Left ventricle myocardium inferior (tissue), 1 donor: Measurements from ENCODE around the gene ERVK3-1. TPM values are rescaled to one million over a fixed set of nuclear protein-coding genes. Genes with fewer than 3 reads are reported as not detected.
A peak's percentile ranks its signal among the peaks of the same experiment; 100 is the strongest.

Experiments used
- DNase-seq: peaks from one replicate; pipeline ENCODE4 v3.0.0-alpha.2; 2020
- H3K27ac ChIP-seq: fragments of 200-600 bp; replicated peaks from 2 replicates; pipeline ENCODE4 v1.8.0; 2021
- H3K27me3 ChIP-seq: fragments of 200-600 bp; 2 replicates; pipeline ENCODE4 v1.8.0; 2021; ENCODE audit warnings: low read depth
- H3K36me3 ChIP-seq: fragments of 200-600 bp; 2 replicates; pipeline ENCODE4 v1.8.0; 2021
- H3K4me1 ChIP-seq: fragments of 200-600 bp; 2 replicates; pipeline ENCODE4 v1.8.0; 2021
- H3K4me3 ChIP-seq: fragments of 200-600 bp; 2 replicates; pipeline ENCODE4 v1.8.0; 2021; ENCODE audit warnings: mild to moderate bottlenecking, moderate library complexity
- H3K9me3 ChIP-seq: fragments of 200-600 bp; replicated peaks from 2 replicates; pipeline ENCODE4 v1.8.0; 2021
- intact Hi-C: fragments of 100-400 bp; cut with micrococcal nuclease; formaldehyde crosslinking; loops from one replicate; pipeline ENCODE4 v1.11.0; 2022
- total RNA-seq: library from RNA; stranded (reverse); fragmentation: NEBNext Ultra II Directional; extraction: Animal tissue kit (Norgen Biotek cat#: 25700); gene quantifications from one replicate; pipeline ENCODE4 v1.2.1, GENCODE V29; 2021
- TF ChIP-seq, protein P1 (sequence below): fragments of 200-600 bp; IDR thresholded peaks from 2 replicates; pipeline ENCODE4 v1.8.0; 2021; ENCODE audit warnings: antibody characterized with exemption, mild to moderate bottlenecking, borderline replicate concordance
- donor health status: DM: no; HTN: yes; CAD: no; lungs with severe emphysema.

Gene ERVK3-1
- total RNA-seq, 1 donor from 2014 or later: 22.7 TPM

DNA sequence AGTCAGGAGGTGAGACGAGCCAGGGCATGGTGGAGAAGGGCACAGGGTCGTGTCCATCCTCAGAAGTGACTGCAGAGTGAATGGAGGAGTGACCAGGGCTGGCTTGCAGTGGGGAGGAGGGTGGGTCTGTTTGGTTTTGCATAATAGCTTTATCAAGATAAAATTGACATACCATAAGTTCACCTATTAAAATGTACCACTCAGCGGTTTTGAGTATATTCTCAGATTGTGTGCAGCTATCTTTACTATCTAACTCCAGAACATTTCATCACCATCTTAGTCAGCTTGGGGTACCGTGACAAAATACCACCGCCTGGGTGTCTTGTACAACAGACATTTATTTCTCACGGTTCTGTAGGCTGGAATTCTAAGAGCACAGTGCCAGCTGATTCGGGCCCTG is 13.2 kb upstream of the ERVK3-1 start:
- TF ChIP-seq, protein P1, sequence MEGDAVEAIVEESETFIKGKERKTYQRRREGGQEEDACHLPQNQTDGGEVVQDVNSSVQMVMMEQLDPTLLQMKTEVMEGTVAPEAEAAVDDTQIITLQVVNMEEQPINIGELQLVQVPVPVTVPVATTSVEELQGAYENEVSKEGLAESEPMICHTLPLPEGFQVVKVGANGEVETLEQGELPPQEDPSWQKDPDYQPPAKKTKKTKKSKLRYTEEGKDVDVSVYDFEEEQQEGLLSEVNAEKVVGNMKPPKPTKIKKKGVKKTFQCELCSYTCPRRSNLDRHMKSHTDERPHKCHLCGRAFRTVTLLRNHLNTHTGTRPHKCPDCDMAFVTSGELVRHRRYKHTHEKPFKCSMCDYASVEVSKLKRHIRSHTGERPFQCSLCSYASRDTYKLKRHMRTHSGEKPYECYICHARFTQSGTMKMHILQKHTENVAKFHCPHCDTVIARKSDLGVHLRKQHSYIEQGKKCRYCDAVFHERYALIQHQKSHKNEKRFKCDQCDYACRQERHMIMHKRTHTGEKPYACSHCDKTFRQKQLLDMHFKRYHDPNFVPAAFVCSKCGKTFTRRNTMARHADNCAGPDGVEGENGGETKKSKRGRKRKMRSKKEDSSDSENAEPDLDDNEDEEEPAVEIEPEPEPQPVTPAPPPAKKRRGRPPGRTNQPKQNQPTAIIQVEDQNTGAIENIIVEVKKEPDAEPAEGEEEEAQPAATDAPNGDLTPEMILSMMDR: no peak
- intact Hi-C loops: no loop called here
- no peaks in the 10 kb centered on the region for H3K4me1 ChIP-seq
- no peaks in the 10 kb centered on the region for H3K27me3 ChIP-seq
- peaks cover 45% of the 10 kb centered on the region for H3K9me3 ChIP-seq
- H3K4me3 ChIP-seq: no peak overlapping the region
- H3K36me3 ChIP-seq: peaks cover 100% of the 10 kb centered on the region
- DNase-seq: no peak
- no peak overlapping the region for H3K27ac ChIP-seq

DNA sequence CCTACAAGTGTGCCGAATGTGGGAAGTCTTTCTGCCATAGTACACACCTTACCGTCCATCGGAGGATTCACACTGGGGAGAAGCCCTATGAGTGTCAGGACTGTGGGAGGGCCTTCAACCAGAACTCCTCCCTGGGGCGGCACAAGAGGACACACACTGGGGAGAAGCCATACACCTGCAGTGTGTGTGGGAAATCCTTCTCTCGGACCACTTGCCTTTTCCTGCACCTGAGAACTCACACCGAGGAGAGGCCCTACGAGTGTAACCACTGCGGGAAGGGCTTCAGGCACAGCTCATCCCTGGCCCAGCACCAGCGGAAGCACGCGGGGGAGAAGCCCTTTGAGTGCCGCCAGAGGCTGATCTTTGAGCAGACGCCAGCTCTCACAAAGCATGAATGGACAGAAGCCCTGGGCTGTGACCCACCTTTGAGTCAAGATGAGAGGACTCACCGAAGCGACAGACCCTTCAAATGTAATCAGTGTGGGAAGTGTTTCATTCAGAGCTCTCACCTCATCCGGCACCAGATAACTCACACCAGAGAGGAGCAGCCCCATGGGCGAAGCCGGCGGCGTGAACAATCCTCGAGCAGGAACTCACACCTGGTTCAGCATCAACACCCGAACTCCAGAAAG is 10.3 kb upstream of the ERVK3-1 start:
- TF ChIP-seq, protein P1: no peak
- no peak overlapping the region for H3K27ac ChIP-seq
- peaks cover 54% of the 10 kb centered on the region for H3K9me3 ChIP-seq
- intact Hi-C loops: no loop called here
- no peaks in the 10 kb centered on the region for H3K27me3 ChIP-seq
- no peak for DNase-seq
- H3K36me3 ChIP-seq: peaks cover 97% of the 10 kb centered on the region
- no peaks in the 10 kb centered on the region for H3K4me1 ChIP-seq
- H3K4me3 ChIP-seq: no peak overlapping the region

DNA sequence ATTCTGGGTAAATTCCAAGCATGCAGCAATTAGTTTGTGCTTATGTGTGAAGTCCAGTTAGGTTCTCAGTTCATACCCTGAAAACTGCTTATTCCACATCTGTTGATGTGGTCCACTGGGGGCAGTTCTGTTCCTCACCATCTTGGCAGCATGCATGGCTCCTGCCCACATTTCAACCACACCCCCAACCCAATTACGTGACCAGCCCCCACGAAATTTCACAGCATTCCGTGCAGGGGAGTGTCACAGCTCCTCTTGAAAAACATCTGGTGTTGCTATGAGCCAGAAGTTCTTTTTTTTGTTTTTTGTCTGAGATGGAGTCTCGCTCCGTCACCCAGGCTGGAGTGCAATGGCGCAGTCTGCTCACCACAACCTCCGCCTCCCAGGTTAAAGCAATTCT is 9.1 kb upstream of the ERVK3-1 start:
- no peak overlapping the region for H3K4me3 ChIP-seq
- H3K36me3 ChIP-seq: peaks cover 97% of the 10 kb centered on the region
- peaks cover 54% of the 10 kb centered on the region for H3K9me3 ChIP-seq
- TF ChIP-seq, protein P1: no peak
- intact Hi-C loops: no loop called here
- DNase-seq: no peak
- no peaks in the 10 kb centered on the region for H3K4me1 ChIP-seq
- no peaks in the 10 kb centered on the region for H3K27me3 ChIP-seq
- no peak overlapping the region for H3K27ac ChIP-seq

DNA sequence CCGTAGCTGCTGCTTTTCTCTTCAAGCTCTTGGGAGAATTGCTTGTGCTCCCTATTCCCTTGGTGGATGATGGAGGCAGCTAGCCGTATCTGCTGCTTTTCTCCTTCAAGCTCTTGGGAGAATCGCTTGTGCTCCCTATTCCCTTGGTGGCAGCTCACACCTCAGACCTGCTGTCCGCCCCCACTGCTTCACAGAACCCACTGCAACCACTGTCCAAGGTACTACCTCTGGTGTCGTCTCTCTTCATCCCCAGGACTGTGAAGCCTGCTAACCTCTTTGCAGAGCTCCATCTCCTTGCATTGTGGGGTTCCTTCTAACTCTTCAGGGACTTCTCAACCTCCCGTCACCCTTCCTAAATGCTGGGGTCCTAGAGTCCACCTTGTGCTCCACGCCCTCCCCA is 4.6 kb upstream of the ERVK3-1 start:
- H3K36me3 ChIP-seq: peaks cover 63% of the 10 kb centered on the region
- H3K27me3 ChIP-seq: no peaks in the 10 kb centered on the region
- no peak for DNase-seq
- intact Hi-C loops: no loop called here
- H3K4me1 ChIP-seq: peaks cover 12% of the 10 kb centered on the region
- H3K9me3 ChIP-seq: peaks cover 14% of the 10 kb centered on the region
- no peak overlapping the region for H3K27ac ChIP-seq
- TF ChIP-seq, protein P1: no peak
- H3K4me3 ChIP-seq: no peak overlapping the region

DNA sequence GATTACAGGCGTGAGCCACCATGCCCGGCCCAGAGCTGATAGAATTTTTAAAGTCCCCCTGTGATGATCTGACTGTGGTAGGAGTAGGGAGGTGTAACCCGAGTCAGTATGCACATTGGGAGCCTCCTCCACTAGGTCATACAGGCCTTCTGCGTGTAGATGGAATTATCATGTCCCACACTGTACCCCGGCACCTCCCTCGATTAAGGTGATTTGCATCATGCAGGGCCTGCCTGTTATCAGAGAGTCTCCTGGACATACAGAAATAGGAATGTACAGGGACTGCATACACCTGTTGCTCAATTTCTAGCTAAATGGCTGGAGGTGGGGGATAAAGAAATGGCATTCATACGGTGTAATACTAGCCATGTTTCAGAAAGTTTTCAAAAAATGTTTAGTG is 922 bp upstream of the ERVK3-1 start:
- DNase-seq: no peak
- intact Hi-C loops: no loop called here
- TF ChIP-seq, protein P1: no peak
- Histone ChIP-seq H3K4me3 (peak overlapping the region; percentile 96), H3K36me3 (peaks cover 60% of the 10 kb centered on the region), H3K27ac (peak overlapping the region; percentile 93), H3K27me3 (no peaks in the 10 kb centered on the region), H3K4me1 (peaks cover 29% of the 10 kb centered on the region), H3K9me3 (no peaks in the 10 kb centered on the region)

DNA sequence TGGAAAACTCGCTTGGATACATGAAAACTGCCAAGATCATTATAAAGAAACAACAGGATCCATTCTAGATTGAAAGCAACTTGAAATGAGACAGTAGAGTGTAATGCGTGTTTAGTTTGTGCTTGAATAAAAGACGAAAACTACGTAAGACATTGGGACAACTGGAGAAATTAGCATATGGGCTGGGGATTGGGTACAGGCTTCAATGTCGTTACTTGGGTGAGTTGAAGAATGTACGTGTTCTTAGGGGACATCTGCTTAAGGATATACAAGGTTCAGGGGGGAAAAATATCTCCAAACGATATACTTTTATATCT is 471 bp upstream of the ERVK3-1 start:
- peak overlapping the region; percentile 93 for H3K27ac ChIP-seq
- H3K36me3 ChIP-seq: peaks cover 58% of the 10 kb centered on the region
- H3K4me1 ChIP-seq: peaks cover 29% of the 10 kb centered on the region
- intact Hi-C loops: no loop called here
- DNase-seq: no peak
- TF ChIP-seq, protein P1: no peak
- H3K9me3 ChIP-seq: no peaks in the 10 kb centered on the region
- peak overlapping the region; percentile 96 for H3K4me3 ChIP-seq
- H3K27me3 ChIP-seq: no peaks in the 10 kb centered on the region
